A549 (cell line): ENCODE measurements around the gene DACT3.

ENCODE experiments used
- BCL3 ChIP-seq: fragments of >200 bp; sonication (Bioruptor Twin); formaldehyde crosslinking; IDR thresholded peaks from 3 replicates; pipeline ENCODE4 v1.6.1; 2016
- CHD4 ChIP-seq: fragments of 200-600 bp; sonication (generic); IDR thresholded peaks from 2 replicates; pipeline ENCODE4 v1.6.1; 2016; ENCODE audit warnings: antibody characterized with exemption, mild to moderate bottlenecking, borderline replicate concordance
- CTCF ChIP-seq: fragments of >200 bp; sonication (Bioruptor Twin); formaldehyde crosslinking; IDR thresholded peaks from 3 replicates; pipeline ENCODE4 v1.5.1; 2016
- EP300 ChIP-seq, 2 experiments: fragments of >200 bp; sonication (Bioruptor Twin); formaldehyde crosslinking; IDR thresholded peaks; 2 replicates in 1 of 2; 3 replicates in 1 of 2; pipeline ENCODE4 v1.6.1; 2016 to 2017
- HDAC2 ChIP-seq: fragments of 200-600 bp; sonication (generic); IDR thresholded peaks from 2 replicates; pipeline ENCODE4 v1.6.1; 2016
- NPAS2 ChIP-seq: fragments of 250-450 bp; sonication (Bioruptor Pico); IDR thresholded peaks from 2 replicates; pipeline ENCODE4 v1.8.0; 2022; ENCODE audit warnings: mild to moderate bottlenecking, moderate library complexity, borderline replicate concordance
- POLR2A ChIP-seq: IDR thresholded peaks from 2 replicates; pipeline ENCODE4 v1.6.1; 2012; ENCODE audit warnings: mild to moderate bottlenecking, low read length
- POLR2AphosphoS2 ChIP-seq: conservative IDR thresholded peaks from 2 replicates; pipeline ENCODE4 v1.6.1; 2012; ENCODE audit warnings: low read length, improper control_type of control experiment, inconsistent platforms
- RAD21 ChIP-seq, 2 experiments: fragments of >200 bp in 1 of 2; sonication (Bioruptor Twin) in 1 of 2; formaldehyde crosslinking in 1 of 2; IDR thresholded peaks in 1 of 2; conservative IDR thresholded peaks in 1 of 2; 2 replicates in 1 of 2; 3 replicates in 1 of 2; pipeline ENCODE4 v1.6.1; 2012 to 2018; ENCODE audit warnings: inconsistent platforms in 1 of 2
- RFX5 ChIP-seq: fragments of 450-650 bp; IDR thresholded peaks from 2 replicates; pipeline ENCODE4 v1.7.1; 2014; ENCODE audit warnings: antibody characterized with exemption, mild to moderate bottlenecking, moderate library complexity

DNA sequence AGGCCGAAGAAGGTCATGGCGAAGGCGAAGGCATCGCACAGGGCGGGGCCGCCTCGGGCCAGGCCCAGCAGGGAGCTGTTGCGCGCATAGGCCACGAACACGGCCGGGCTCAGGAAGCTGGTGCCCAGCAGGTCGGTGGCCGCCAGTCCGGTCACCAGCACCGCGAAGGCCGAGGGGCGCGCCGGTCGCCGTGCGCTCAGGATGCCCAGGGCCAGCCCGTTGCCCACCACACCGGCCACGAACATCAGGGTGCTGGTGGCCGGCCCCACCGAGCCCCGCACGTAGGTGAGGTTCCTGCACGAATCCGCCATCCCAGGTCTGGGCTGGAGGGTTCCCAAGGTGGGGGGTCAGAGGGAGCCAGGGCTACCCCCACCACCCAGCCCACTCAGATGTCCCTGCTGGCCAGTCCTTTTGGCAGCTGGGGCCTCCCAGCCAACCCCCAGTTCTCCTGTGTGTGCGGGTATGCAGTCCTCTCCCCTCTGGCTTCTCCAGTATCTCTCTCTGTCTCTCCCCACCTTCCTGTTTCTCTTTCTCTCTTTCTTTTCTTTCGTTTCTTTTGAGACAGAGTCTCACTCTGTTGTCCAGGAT, 37.0 kb downstream of the DACT3 start:
- TF ChIP-seq NPAS2 (CRISPR knock-in tag), result no peak
- no peak for TF ChIP-seq CTCF
- TF ChIP-seq RAD21 (conservative IDR thresholded peaks at IDR 0.05 in 1 of 2, IDR thresholded peaks at IDR 0.05 in 1 of 2), result no peak
- no peak for TF ChIP-seq EP300 (IDR thresholded peaks at IDR 0.05)
- no peak for TF ChIP-seq CHD4
- TF ChIP-seq BCL3, result no peak
- TF ChIP-seq POLR2AphosphoS2, result no peak
- no peak for TF ChIP-seq RFX5
- TF ChIP-seq HDAC2, result no peak
- no peak for TF ChIP-seq POLR2A
